ENCODE results near the gene GPRC5C. TPM values are rescaled to one million over a fixed set of nuclear protein-coding genes. Genes with fewer than 3 reads are reported as not detected.

Gene GPRC5C
- total RNA-seq, 1 donor from 2014 or later: 80.3 TPM

- DNase-seq (ENCODE audit: low read depth): no peak
- Histone ChIP-seq H3K36me3 (ENCODE audit: control insufficient read depth, insufficient read depth, low read length) (no peaks in the 10 kb centered on the region), H3K27me3 (ENCODE audit: control insufficient read depth, insufficient read depth, low read length) (peaks cover 10% of the 10 kb centered on the region), H3K4me3 (ENCODE audit: low read depth, low read length) (no peak overlapping the region)
- no peak for TF ChIP-seq CTCF (IDR thresholded peaks at IDR 0.05; ENCODE audit: insufficient read depth, low read length, poor library complexity, severe bottlenecking)
These were observed 42.7 kb upstream of the GPRC5C start for GRCh38 chr17:74389084-74389753.

- TF ChIP-seq CTCF (IDR thresholded peaks at IDR 0.05; ENCODE audit: insufficient read depth, low read length, poor library complexity, severe bottlenecking): no peak
- H3K36me3 ChIP-seq (ENCODE audit: control insufficient read depth, insufficient read depth, low read length): no peaks in the 10 kb centered on the region
- no peak overlapping the region for H3K4me3 ChIP-seq (ENCODE audit: low read depth, low read length)
- H3K27me3 ChIP-seq (ENCODE audit: control insufficient read depth, insufficient read depth, low read length): peaks cover 10% of the 10 kb centered on the region
- no peak for DNase-seq (ENCODE audit: low read depth)
These were observed 41.8 kb upstream of the GPRC5C start for GRCh38 chr17:74389937-74390679.

GRCh38 chr17:74390680-74391653 is 40.9 kb upstream of the GPRC5C start:
- no peak for DNase-seq (ENCODE audit: low read depth)
- H3K4me3 ChIP-seq (ENCODE audit: low read depth, low read length): no peak overlapping the region

GRCh38 chr17:74391771-74392170 is 40.1 kb upstream of the GPRC5C start:
- Histone ChIP-seq H3K27me3 (ENCODE audit: control insufficient read depth, insufficient read depth, low read length) (peaks cover 10% of the 10 kb centered on the region), H3K36me3 (ENCODE audit: control insufficient read depth, insufficient read depth, low read length) (no peaks in the 10 kb centered on the region), H3K4me3 (ENCODE audit: low read depth, low read length) (no peak overlapping the region)
- DNase-seq (ENCODE audit: low read depth): no peak
- no peak for TF ChIP-seq CTCF (IDR thresholded peaks at IDR 0.05; ENCODE audit: insufficient read depth, low read length, poor library complexity, severe bottlenecking)

More at GRCh38 chr17:74390680-74391653, 40.9 kb upstream of the GPRC5C start:
- Histone ChIP-seq H3K27me3 (ENCODE audit: control insufficient read depth, insufficient read depth, low read length) (peaks cover 10% of the 10 kb centered on the region), H3K36me3 (ENCODE audit: control insufficient read depth, insufficient read depth, low read length) (no peaks in the 10 kb centered on the region)
- TF ChIP-seq CTCF (IDR thresholded peaks at IDR 0.05; ENCODE audit: insufficient read depth, low read length, poor library complexity, severe bottlenecking): no peak

DNA sequence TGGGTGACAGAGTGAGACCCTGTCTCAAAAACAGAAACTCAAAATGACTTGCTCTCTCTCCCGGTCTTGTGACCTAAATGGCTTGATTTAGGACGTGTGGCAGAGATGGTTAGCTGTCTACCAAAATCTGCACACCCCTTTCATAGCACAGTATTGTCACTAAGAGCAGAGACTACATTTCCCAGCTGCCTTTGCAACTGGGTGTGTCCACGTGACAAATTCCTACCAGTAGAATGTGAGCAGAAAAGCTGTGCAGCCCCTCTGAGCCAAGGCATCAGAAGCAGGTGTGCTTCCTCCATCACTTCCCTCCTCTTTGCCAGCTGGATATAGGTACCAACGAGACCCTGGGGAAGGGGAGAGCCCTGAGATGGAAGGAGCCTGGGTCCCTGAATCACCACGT is 39.0 kb upstream of the GPRC5C start:
- Histone ChIP-seq H3K4me3 (ENCODE audit: low read depth, low read length) (no peak overlapping the region), H3K36me3 (ENCODE audit: control insufficient read depth, insufficient read depth, low read length) (no peaks in the 10 kb centered on the region), H3K27me3 (ENCODE audit: control insufficient read depth, insufficient read depth, low read length) (peaks cover 10% of the 10 kb centered on the region)
- no peak for TF ChIP-seq CTCF (IDR thresholded peaks at IDR 0.05; ENCODE audit: insufficient read depth, low read length, poor library complexity, severe bottlenecking)
- no peak for DNase-seq (ENCODE audit: low read depth)
